Heart left ventricle (tissue), 13 donors: ENCODE data around the gene DPP9.

ENCODE experiments used
- POLR2A ChIP-seq, 2 donors: fragments of 450-650 bp; IDR thresholded peaks; one replicate each; pipeline ENCODE4 v1.6.1; 2017; ENCODE audit warnings: antibody characterized with exemption in 2 of 2, mild to moderate bottlenecking in 2 of 2, moderate library complexity in 2 of 2
- TF ChIP-seq, protein P1 (sequence below), 12 donors: fragments of 200-600 bp; sonication (generic) in 4 of 12; IDR thresholded peaks; one replicate each; pipeline versions ENCODE4 v1.5.0 to v1.8.0; 2018 to 2022; ENCODE audit warnings: antibody characterized with exemption in 12 of 12, mild to moderate bottlenecking in 5 of 12
- donor health status: ischemic (EF 13 %, LVEDD 7.1; RV severe dilation, severe dysfunction).
- donor health status: DM: no; HTN: yes; CAD: no.
- donor health status: DM: no; HTN: no; CAD: no.
- donor health status: ischemic (EF 25% LVEDD 6.9; RV normal size, moderate dysfunction).
- donor health status: ischemic (EF 25% LVEDD 5.7; RV mildly dilated, moderate dysfunction).
- donor health status: ischemic (EF 35%, LVEDD 5.7; RV mildly dilated, moderate dysfunction).
- donor health status: nonischemic (EF 11% LVEDD 7.7; RV severe dilation, severe dysfunction).
- donor health status: DM: yes; HTN: yes; CAD: no.
- donor health status: PGD.
- donor health status: ischemic (EF 29% LVEDD 5.4; RV normal size, mild dysfunction).
- donor health status: nonischemic (EF 23%, LVEDD 6.1; RV moderate dilation, normal function).

- TF ChIP-seq, protein P1, sequence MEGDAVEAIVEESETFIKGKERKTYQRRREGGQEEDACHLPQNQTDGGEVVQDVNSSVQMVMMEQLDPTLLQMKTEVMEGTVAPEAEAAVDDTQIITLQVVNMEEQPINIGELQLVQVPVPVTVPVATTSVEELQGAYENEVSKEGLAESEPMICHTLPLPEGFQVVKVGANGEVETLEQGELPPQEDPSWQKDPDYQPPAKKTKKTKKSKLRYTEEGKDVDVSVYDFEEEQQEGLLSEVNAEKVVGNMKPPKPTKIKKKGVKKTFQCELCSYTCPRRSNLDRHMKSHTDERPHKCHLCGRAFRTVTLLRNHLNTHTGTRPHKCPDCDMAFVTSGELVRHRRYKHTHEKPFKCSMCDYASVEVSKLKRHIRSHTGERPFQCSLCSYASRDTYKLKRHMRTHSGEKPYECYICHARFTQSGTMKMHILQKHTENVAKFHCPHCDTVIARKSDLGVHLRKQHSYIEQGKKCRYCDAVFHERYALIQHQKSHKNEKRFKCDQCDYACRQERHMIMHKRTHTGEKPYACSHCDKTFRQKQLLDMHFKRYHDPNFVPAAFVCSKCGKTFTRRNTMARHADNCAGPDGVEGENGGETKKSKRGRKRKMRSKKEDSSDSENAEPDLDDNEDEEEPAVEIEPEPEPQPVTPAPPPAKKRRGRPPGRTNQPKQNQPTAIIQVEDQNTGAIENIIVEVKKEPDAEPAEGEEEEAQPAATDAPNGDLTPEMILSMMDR (IDR thresholded peaks at IDR 0.05) = no peak
- no peak for TF ChIP-seq POLR2A (IDR thresholded peaks at IDR 0.05)
Observed at GRCh38 chr19:4684312-4685095, 39.1 kb downstream of the DPP9 start.
